ENCODE data around the gene TMC3.

- TF ChIP-seq CTCF (IDR thresholded peaks at IDR 0.05) (no peak), EZH2phosphoT487 (IDR thresholded peaks at IDR 0.05) (no peak)
Observed at GRCh38 chr15:81330366-81331090, 43.5 kb downstream of the TMC3 start.

Data from neural progenitor cell (in vitro differentiated cells).